Astrocyte of the hippocampus (primary cell): ENCODE measurements around the gene PIGR.

ENCODE experiments used
- DNase-seq: peaks from one replicate; pipeline ENCODE4 v3.0.0; 2011; ENCODE audit warnings: low read depth, low spot score

PIGR gene

DNA sequence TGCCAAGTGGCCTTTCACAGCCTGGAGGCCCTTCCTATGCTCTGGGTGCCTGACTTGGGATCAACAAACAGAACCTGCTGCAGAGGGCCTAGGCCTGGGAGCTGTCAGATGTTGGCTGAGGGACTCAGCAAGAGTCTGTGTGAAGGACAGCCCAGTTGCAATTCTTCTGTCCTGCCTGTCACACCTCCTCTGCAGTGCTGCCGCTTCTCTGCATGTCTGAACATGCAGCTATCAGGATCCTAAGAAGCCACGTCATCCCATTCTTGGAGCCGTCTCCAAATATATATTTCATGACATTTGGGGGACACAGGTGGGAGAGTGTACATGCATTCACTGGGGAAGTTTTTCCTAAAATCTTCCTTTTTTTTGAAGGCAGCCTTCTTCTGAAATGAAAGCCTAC lies 15.4 kb upstream of the PIGR start:
- DNase-seq = no peak

DNA sequence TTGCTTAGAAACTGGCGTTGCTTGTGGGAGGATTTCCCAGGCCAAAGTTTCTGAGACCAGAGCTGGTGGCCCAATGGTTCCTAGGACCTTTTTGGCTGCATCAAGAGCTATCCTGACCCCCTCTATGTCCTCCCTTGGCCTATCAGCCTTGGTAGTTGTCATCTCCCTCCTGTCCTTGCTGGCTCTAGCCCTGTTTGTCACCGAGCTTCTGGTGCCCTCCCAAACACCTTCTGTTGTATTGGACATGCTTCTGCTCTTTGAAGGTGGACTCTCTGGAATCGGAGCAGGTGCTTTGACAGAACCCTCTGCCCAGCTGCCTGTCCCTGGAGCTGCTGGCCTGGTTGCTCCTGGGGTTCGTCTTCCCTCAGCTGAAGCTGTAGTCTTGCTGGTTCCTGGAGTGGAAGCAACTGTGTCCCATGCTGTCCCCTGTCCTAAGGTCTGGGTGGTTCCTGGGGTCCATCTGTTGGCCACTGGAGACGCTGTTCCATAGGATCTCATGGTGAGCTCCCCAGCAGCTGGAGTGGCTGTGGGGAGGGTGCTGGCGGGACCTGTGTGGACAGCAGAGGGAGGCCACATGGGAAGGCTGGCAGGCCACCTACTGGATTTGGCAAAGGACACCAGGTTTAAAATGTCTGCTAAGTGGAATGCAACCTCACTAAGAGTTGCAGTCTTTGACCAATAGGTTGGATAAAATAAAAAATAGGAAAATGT lies 14.6 kb upstream of the PIGR start:
- no peak for DNase-seq

DNA sequence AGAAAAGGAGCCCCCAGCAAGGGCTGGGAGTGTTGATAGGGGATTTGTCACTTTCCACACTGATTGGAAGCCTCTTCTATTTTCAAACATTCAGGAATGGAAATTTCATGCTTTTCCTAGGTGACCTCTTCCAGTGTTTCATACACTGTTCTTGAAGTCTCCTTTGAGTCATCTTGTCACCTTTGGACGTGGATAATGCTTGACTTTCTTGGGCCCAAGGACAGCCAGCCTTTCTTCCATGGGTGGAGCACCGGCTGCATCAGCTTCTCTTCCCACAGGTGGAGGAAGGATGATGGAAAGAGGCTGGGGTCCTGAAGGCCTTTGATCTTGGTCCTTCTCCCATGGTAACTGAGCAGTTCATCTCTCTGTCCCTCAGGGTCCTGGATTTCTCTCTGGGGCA lies 11.9 kb upstream of the PIGR start:
- no peak for DNase-seq

DNA sequence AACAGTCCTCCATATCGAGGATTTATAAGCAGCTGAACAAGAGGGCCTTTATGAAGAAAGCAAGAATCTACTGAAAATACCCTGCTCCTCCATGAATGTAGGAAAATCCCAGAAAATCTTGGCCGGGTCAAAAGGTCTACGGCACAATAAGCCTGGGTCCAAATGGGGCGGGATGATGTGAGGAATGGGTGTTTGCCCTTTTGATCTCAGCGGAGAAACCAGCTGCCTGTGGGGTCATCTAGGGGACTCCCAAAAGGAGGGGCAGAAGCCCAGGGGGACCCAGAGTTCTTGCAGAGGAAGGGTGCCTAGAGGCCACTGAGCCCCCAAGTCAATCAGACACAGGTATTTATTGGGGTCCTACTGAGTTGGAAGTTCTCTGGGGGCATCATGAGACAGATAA lies 11.4 kb upstream of the PIGR start:
- DNase-seq = no peak

DNA sequence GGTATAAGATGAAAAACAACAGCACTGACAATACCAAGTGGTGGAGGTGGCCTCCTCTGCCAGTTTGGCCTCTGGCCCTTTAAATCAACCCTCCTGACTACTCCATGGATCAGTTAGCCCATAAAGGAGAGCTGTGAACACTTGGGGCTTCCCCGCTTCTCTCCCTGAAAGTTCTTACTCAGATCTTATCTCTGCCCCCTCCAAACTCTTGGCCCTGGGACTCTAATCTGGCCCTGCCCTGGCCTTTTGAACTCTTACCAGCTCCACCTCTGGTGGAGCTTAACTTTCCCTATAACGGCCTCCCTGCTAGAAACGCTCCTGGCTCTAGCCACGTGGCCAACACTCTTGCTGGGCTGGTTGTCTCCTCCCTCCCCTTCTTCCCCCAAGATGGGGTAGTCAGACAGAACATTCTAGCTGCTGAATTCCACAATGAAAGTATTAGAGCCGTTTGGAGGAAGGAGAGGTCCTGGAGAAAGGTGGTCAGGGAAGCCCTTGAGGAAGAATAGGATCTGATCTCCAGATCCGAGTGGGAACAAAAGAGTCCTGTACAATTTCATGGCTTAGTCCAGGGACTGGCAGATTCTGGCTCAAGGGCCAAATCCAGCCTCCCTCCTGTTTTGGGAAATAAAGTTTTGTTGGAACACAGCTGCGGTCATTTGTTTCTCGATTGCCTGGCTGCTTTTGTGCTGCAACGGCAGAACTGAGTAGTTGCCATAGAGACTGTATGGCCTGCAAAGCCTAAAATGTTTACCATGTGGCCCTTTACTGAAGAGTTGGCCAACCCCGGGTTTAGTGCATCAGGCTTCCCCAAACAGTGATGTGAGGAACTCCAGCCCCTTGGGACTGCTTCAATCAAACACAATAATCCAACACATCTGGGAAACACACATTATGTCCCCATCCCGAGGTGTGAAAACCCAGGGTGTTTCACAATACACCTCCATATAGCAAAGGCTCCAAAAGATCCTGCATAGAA lies 9.5 kb upstream of the PIGR start:
- peak; percentile 7 for DNase-seq

DNA sequence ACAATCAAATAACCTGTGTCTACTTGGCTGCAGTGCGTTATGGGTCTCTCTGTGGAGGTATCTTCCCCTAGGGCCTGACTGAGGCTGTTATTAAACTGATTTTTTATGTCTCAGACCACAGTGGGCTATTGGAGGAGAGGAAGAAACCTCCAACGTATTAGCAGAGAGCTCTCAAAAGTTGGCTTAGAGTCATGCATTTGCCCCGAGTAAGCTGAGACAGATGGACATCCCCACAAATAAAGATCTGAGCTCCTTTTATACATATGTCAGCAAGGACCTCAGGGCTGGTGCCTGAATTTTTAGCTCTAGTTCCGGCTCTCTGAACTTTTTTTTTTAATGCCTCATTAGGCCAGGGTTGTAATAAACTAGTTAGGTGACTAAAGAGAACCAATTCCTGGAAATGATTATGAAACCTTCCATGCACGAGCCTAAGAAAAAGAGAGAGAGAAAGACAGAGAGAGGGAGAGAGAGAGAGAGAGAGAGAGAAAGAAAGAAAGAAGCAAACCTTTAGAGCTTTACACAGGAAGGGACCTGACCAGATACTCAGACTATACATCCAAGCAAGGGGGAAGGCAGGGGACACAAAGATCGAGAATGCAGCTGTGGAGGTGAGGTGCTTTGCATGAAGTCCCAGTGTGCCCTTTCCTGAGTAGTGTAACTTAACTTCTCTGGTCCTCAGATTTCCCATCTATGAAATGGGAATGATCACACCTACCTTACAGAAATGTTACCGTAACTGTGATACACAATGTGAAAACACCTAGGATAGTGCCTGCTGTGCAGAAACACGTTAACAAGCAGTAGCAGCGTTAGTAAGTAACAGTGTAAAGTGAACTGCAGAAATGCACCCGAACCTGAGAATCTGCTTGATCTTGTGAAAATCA lies 8.4 kb upstream of the PIGR start:
- DNase-seq = no peak

DNA sequence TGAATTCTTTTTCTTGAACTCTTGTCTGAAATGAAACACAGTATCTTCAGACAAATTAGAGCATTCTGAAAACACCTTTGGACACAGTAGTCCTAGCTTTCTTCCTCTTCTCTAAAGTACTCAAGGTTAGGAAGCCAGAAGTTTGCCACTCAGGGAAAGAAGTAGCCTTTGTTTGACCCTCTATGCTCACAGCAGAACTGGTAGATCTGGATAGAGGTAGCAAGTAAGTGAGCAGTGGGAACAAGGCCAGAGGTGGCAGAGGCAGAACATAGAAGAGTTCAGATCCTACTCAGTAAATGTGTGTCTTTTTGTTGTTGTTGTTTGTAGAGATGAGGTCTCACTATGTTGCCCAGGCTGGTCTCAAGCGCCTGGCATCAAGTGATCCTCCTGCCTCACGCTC lies 7.4 kb upstream of the PIGR start:
- DNase-seq = no peak

DNA sequence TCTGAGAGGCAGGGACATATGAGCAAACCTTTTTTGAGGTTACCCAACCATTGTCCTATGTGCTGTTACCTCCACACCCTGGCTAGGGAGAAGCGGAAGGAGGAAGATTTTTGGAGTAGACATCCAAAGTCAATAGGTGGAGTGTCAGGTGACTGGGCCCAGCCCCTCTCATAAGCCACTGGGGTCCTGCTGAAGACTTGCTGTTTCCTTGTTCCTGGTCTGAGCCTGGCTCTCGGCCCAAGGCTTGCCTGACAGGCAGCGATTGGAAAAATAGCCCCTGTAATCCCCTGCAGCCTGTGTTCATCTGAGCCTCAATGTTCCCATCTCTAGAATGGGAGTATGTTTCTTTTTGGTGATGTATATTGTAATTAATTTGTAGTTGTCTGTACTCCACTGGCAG lies 6.9 kb upstream of the PIGR start:
- no peak for DNase-seq

DNA sequence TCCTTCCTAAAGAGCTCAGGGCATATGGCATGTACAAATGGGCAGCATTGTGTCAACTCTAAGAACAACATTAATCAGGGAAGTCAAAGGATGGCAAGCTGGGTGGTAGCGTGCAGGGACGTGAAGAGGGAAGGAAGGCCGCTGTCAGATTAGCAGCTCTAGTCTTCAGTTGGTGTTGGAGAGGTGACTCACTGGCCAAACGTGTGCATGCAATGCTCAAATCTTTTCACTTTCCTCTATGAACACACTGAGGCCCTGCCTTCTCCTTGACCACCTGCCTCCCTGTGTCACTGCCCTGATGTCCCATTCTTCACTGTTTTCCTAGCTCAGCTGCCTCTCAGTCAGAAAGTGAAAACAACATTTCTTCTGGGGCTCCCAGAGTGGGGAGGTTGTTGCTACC lies 5.9 kb upstream of the PIGR start:
- DNase-seq = peak; percentile 27

DNA sequence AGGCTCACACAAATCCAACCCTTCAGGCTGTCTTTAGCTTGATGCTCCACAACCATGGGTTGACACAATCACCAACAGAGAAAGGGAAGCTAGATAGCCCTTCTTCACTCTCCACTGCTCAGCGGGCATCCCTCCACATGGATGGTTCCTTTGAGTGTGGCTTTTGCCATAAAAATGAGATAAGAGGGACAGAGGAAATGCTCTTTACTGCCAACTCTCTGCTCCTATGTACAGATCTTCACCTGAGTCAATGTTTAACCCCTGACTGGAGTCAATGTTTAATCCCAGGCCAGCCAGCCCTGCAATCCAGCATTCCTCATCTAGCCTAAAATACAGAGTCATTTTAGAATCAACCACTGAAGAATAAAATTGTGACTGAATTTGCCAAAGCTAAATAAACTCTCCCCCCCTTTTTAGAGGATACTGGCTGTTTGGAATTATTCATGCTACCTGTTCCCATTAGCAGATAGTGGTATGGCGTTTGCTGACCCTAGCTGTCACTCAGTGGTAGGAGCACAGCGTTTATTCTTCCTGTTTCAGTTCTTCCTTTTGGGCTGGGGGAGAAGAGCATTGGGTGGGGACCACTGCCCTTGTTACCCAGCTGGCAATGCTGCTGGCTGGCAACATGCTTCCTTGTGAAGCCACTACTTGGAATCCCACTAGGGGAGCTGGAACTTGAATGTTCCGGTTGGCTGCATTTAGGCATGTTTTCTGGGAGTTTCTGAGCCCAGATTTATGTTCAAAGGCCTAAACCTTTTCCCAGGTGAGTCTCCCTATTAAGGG lies 5.2 kb upstream of the PIGR start:
- DNase-seq = no peak

DNA sequence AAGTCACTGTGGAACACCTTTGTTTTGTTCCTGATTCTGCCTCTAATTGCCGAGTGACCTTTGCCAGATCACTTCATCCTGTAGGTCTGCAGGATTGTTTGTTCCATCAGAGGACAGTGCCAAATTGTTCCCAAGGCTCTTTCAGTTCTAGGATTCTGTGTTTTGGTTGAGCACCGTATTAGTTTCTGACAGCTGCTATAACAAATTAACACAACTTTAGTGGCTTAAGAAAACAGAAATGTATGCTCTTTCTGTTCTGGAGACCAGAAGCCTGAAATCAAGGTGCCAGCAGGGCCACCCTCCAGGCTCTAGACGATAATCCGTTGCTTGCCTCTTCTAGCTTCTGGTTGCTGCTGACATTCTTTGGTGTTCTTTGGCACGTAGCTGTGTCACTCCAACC lies 3.4 kb upstream of the PIGR start:
- DNase-seq = no peak

DNA sequence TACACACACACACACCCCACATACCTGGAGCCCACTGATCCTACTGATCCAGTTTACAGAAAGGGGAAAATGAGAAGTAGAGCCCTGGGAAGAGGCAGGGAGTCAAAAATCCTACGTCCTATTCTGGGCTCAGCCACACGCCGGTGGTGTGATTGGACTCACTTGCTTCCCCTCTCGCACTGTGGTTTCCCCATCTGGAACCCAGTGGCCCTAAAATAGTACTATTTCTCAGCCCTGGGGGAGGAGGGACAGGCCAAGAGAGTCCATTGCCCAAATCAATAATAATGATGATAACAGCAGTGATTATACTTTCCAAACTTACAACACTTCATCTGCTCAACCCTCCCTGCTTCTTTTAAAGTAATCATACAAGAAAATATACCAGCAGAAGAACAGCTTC lies 2.9 kb upstream of the PIGR start:
- no peak for DNase-seq

DNA sequence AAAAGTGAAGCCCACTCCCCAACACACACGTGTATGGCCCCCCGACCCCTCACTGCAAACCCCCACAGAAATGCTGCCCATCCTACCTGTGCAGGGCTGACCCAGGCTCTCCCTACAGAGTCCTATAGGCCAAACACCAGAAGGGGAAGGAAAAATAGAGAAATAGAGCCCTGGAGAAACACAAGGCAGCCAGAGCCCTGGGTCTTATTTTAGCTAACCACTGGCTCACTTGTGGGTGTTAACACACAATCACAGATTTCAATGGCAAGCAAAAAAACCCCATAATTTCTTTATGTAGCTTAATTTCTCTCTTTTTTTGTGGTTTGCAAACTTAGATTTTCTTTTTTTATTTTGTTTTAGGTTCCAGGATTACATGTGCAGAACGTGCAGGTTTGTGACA lies 989 bp upstream of the PIGR start:
- no peak for DNase-seq

DNA sequence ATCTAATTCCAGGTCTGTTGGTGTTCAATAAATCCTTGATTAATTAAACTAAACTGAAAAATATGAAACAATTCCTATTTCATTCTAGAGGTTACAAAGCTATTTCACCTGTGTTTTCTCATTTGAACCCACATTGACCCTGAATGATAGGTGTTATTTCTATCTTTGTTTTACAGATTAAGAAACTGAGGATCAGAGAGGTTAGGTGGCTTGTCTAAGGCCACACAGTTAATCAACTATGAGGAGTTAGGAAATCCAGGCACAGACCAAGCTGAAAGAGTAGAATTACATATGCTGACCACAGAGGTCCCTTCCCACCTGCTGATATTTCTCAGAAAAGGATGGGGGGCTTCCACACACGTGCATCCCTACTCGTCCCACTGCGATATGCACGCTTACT lies 487 bp downstream of the PIGR start:
- DNase-seq = no peak

DNA sequence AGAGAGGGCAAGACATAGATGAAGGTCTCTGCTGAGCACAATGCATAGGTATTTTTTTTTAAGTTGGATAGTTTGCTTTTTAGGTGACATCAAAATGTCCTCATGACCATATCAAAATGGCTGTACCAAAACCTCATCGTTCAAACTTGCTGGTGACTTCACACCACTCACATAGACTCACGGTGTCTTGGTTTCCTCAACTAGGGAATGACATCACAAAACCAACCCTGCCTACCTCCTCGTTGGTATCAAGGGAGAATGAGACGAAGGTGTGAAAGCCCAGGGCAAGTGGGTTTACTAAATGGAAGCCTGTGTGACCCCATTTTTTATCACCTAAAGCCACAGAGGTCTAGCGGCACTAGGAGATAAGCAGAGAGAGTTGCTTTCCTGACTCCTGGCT lies 1.6 kb downstream of the PIGR start:
- DNase-seq = no peak

DNA sequence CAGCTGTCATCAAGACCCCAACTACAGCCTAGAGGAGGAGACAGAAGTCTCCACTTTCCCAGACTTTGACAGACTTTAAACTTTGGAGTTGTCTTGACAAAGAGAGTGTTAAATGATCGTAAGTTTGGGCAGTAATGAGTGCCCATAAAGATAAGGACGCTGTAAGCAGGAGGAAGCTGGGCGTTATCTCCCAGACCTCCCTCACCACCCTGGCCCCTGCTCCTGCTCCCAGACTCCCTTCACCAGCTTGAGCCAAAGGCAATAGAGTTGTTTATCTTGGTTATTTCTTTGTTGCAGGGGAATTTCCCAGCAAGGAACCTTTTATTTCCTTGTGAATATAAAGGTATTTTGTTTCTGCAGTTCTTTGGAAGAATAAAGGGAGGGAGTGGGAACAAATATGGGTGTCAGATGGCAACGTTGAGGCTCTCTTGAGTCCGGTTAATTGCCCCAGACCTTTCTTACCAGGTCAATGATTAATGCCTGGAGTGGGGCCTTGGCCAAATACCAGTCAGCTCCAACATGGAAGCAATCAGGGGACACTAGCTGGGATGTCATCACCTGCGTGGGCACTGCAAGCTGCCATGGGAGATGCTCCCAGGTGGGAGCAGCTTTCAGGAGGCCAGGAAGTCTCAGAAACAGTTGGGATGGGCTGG lies 4.4 kb downstream of the PIGR start:
- DNase-seq = no peak

DNA sequence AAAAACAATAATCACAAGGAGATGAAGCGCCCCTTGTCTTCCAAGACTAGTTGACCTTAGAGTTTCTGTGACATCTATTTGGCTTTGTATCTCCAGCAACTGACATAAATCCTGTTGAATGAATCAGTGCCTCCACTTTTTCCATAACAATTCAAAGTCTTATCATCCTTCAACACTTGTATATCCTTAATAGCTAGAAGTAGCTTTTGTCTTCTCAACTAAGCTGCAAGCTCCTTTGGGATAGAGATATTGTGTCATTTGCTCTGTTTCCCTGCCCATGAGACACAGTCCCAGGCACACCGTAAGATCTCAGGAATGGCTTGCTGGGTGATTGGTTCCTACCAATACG lies 5.7 kb downstream of the PIGR start:
- DNase-seq = no peak

DNA sequence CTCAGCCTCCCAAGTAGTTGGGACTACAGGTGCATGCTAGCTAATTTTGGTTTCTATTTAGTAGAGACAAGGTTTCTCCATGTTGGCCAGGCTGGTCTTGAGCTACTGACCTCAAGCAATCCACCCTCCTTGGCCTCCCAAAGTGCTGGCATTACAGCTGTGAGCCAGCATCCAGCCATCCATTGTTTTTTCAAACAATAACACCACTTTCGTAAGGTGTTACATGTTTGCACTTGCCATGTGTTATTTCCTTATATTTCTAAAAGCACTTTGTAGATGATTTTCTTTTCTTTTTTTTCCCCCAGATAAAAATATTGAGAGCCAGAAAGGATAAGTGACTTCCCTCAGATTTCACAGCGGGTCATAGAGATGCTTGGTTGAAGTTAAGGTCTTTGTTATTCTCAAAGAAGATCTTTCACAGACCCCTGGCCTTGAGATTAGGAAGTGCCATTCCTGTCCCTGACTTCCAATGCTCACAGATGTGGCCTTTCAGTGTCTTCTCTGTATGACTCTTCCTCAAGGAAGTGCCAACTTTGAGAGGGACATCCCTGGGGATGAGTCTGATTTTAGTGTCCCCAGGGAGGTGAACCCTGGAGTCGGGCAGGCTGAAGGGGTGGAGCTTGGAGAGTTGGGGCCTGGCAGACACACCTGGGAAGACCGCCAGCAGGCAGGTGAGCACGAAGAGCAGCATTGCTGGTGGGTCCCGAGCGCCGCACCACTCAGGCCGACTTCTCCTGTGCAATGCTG lies 6.3 kb downstream of the PIGR start:
- DNase-seq = no peak

DNA sequence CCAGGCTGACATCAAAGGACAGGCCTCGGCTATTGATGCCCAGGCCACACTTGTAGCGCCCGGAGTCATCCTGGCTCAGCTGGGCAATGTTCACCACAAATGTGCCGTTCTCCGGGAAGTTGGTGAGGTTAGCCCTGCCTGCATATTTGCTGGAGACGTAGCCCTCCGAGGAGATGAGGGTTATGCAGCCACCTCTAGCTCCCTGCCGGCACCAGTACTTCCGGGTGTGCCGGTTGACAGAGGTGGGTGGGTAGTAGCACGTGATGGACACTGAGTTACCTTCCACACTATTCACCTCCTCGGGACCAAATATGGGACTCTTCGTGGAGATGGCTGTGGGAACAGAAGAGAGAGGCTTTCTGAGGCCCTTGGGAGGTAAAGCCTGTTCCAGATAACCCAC lies 7.1 kb downstream of the PIGR start:
- no peak for DNase-seq

DNA sequence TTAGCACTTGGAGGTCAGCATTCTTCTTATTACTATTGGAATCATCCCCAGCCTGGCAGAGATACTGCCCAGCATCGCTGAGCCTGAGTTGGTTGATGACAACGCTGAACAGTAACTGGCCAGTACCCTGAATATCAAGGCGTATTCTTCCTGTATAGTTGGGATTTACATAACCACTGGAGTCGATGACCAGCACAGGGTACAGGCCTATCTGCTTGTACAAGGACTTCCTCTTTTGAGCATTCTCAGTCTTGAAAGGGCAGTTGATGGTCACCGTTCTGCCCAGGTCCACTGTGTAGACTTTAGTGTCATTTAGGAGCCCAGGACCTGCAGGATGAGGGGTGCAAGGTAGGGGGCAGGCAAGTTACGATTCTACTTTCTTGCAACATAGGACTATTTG lies 8.8 kb downstream of the PIGR start:
- DNase-seq = no peak
